ENCODE results near the gene SNN.

The SNN gene

DNA sequence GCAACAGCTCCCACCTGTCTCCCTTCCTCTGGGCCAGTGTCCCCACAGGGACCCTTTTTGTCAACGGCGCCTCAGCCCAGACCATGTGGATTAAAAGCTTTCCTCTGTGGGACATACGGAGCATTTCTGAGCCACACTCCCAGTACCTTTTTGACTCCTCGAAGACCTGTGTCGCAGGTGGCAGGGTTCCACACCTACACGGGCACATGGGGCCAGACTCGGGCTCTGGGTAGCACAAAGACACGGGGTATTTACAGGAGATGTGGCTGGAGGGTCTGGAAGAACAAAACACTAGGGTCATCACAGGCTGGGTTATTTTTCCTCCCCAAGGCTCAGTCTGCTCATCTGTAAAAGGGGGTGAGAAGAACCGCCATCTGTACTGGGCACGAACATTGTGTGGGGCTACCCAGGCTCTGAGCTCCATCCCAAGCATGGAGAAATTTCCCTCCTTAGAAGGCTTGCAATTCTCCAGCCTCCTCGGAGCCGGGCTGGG lies 32.5 kb upstream of the SNN start:
- DNase-seq = no peak

DNA sequence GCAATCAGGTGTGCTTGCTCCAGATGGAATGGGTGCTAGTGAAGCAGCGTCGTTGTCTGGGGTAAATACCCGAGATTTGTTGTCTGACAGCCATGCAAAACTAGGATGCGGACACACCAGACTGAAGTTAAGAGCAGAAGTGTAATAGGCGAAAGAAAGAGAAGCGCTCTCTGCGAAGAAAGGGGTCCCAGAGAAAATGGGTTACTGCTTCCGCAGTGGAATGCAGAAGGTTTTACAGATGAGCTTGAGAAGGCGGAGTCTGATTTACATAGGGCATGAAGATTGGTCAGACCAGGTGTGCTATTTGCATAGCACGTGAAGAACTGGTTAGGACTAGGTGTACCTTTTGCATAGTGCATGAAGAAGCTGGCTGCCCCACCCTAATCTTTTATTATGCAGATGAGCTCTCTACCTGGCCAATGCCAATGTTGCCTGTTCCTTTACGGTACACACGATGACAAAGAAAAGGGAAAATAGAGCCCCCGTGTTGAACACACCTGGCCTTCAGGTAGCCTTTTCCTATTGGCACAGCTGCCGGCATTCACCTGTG lies 32.0 kb upstream of the SNN start:
- peak; percentile 94 for DNase-seq

DNA sequence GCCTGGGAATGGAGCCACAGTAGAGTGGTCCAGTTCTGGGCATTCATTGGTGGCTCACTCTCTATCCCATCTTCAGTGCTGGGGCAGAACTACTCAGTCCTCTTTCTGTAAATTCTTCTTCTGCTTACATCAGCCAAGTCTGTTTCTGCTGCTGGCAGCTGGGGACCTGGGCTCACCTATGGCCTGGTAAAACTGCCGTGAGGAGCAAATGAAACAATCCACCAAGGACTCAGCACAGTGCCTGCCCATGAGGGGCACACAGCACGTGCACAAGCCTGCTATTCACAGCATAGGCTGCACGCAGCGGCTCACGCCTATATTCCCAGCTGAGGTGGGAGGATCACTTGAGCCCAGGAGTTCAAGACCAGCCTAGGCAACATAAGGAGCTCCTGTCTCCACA lies 30.9 kb upstream of the SNN start:
- no peak for DNase-seq

- no peak for DNase-seq
Observed at GRCh38 chr16:11638140-11638539, 30.1 kb upstream of the SNN start.

GRCh38 chr16:11639008-11639562 lies 29.2 kb upstream of the SNN start:
- DNase-seq = no peak

DNA sequence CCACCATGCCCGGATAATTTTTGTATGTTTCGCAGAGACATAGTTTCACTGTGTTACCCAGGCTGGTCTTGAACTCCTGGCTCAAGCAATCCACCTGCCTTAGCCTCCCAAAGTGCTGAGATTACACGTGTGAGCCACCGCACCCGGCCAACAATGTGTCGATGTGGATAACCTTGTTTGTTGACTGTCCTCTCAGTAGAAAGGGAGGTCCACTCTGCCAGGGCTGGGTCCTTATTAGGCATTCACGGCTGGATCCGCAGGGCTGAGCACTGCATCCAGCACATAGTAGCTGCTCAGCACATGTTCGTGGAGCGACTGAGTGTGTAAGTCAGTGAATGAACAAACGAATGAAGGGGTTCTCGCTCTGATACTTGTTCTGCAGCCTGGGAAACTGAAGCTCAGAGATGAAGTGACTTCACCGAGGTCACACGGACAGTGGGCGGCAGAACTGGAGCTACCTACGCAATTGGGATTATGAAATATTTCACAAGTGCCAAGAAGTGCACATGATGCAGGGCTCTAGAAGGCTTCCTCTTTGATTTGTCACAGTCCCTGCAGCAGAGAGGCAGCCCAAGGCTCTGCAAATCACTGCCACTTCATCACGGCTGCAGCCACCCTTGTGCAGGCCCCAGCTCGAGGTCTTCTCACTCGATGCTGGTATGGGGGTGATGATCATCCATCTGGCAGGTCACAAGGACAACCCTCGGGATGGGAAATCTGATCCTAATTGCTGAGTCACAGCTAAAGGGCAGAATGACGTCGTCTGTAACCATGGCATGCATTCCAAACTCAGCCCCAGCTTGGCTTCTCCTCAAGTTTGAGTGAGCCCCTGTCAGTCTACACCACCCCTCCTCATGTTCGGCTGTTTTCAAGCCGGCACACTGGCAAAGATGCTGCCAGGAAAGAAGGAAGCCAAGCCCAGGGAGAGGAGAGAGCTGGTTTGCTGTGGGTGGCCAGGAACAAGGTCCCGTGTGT lies 28.0 kb upstream of the SNN start:
- DNase-seq = peak; percentile 91

- DNase-seq = peak; percentile 76
Observed at GRCh38 chr16:11640987-11641817, 27.1 kb upstream of the SNN start.

GRCh38 chr16:11642765-11643116 lies 25.5 kb upstream of the SNN start:
- DNase-seq = no peak

- no peak for DNase-seq
Observed at GRCh38 chr16:11649276-11649675, 19.0 kb upstream of the SNN start.

DNA sequence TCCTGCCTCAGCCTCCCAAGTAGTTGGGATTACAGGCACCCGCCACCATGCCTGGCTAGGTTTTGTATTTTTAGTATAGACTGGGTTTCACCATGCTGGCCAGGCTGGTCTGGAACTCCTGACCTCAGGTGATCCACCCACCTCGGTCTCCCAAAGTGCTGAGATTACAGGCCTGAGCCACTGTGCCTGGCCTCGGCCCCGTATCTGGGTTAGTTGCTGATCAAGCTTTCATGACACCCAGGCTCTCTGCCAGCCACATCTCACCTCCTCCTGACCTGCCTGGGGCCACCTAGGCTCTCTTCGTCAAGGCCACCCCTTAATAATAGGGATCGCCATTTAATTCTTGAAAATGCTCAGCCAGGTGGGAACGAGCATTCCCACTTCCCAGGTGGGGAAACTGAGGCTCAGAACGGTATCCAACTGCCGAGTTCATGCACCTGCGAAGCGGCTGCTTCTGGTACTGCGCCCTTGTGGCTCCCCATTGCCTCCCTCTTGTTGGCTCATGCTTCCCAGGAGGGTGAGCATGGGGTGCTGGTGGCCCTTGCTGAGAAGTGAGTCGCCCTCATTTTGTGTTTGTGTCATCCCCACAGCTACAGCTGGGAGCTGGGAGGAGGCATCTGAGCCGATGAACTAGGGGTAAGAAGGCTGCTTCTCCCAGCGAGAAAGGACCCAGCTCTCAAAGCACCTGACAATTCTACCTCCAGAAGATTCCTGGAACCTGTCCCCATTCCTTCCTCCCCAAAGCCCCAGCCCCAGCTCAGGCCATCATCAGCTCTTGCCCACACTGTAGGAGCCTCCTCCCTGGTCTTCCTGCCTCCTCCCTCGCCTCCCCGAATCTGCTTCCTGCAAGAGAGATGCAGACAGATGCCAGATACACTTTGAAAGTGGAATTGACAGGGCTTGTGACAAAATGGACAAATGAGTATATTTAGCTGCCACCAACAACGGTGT lies 17.3 kb upstream of the SNN start:
- DNase-seq = no peak

- no peak for DNase-seq
Observed at GRCh38 chr16:11651796-11652195, 16.5 kb upstream of the SNN start.

GRCh38 chr16:11655655-11656054 lies 12.6 kb upstream of the SNN start:
- no peak for DNase-seq

DNA sequence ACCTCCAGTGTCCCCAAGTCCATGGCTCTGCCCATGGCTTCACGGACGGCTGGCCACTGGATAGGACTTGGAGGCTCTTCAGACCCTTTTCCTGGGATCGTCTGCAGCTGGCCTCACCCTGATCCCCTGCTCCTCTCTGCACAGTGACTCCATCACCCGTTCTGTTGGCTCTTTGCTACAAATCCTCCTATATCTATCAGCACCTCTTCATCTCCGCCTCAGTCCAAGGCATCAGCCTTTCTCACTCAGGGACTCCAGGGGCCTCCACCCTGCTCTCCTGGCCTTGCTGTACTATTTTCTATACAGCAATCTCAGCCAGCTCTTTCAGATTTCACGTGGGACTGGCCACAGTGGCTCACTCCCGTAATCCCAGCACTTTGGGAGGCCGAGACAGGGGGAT lies 10.7 kb upstream of the SNN start:
- DNase-seq = no peak

GRCh38 chr16:11658896-11659708 lies 9.2 kb upstream of the SNN start:
- no peak for DNase-seq

GRCh38 chr16:11660565-11660964 lies 7.7 kb upstream of the SNN start:
- no peak for DNase-seq

- DNase-seq = no peak
Observed at GRCh38 chr16:11662582-11662981, 5.7 kb upstream of the SNN start.

DNA sequence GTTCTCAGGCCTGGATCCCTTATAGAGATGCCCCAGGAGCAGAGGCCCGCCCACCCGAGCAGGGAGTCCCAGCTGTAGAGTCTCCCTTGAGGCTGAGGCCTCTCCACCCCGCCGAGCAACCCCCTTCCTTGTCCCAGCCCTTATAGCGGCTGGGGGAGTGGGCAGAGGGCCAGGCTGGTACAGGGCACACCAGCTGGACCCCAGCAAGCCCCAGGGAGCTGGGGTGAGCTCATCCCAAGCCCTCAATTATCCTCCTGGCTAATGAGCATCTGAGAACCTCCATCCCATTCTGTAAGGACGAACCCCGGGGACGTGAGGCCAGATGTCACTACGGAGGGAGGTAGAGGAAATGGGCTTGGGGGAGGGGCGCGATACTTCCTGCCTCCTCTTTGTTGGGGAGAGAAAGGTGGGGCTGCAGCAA lies 3.2 kb upstream of the SNN start:
- no peak for DNase-seq

DNA sequence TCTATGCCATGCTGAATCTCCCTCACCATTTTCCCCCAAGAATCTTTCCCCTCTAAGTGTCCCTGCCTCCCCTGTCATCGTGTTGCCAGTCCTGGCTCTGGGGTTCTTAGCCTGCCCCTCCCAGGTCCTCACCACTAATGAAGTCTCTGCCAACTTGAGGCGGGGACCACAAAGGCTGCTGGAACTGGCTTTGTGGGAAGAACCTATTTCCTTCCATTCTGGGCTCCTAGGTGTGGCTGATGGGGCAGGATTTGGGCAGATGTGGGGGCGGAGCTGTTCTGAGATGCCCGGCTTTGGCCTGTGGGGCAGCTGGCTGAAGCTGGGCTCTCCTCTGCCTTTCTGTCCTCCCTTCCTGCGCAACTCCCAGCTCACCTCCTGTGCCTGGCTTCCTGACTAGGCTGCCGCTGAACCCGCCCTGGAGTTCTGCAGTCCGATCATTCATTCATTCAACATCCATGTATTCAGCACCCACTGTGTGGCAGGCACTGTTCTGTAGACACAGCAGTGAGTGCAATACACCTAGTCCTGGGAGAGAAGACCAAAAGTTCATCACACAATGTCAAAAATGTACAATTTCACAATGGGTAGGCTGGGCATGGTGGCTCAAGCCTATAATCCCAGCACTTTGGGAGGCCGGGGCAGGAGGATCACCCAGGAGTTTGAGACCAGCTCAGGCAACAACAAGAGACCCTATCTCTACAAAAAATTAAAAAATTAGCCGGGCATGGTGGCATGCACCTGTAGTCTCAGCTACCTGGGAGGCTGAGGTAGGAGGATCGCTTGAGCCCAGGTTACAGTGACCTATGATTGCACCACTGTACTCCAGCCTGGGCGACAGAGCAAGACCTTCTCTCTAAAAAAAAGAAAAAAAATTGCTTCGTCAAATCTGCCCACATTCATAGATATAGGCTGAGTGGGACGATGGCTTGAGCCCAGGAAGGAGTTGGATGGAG lies 1.9 kb upstream of the SNN start:
- no peak for DNase-seq

- DNase-seq = no peak
Observed at GRCh38 chr16:11667221-11667823, 933 bp upstream of the SNN start.
